GM12878 (cell line): ENCODE measurements around the gene LY6G6D. TPM values are rescaled to one million over a fixed set of nuclear protein-coding genes. Genes with fewer than 3 reads are reported as not detected.

Source experiments
- CHD4 ChIP-seq: fragments of 200-600 bp; sonication (generic); IDR thresholded peaks from 2 replicates; pipeline ENCODE4 v1.6.1; 2016; ENCODE audit warnings: mild to moderate bottlenecking
- ETV6 ChIP-seq, 2 experiments: fragments of 450-650 bp in 1 of 2; IDR thresholded peaks in 1 of 2; conservative IDR thresholded peaks in 1 of 2; 2 replicates each; pipeline ENCODE4 v1.6.1; 2014; ENCODE audit warnings: antibody characterized with exemption in 1 of 2, borderline replicate concordance in 1 of 2, low read depth in 1 of 2, mild to moderate bottlenecking in 1 of 2, moderate library complexity in 1 of 2
- GATAD2B ChIP-seq: fragments of 450-650 bp; conservative IDR thresholded peaks from 2 replicates; pipeline ENCODE4 v1.6.1; 2017; ENCODE audit warnings: low read depth, mild to moderate bottlenecking, moderate library complexity
- HDAC6 ChIP-seq: fragments of 200-600 bp; sonication (generic); IDR thresholded peaks from one replicate; pipeline ENCODE4 v1.8.0; 2017; ENCODE audit warnings: antibody characterized with exemption; ENCODE audit not compliant: unreplicated experiment
- MEF2B ChIP-seq: fragments of 450-650 bp; IDR thresholded peaks from 2 replicates; pipeline ENCODE4 v1.6.1; 2018; ENCODE audit warnings: mild to moderate bottlenecking, moderate library complexity; ENCODE audit not compliant: partially characterized antibody, poor library complexity, severe bottlenecking
- MTA3 ChIP-seq: IDR thresholded peaks from 2 replicates; pipeline ENCODE4 v1.6.1; 2012; ENCODE audit warnings: low read length, inconsistent platforms, borderline replicate concordance
- NFIC ChIP-seq: IDR thresholded peaks from 2 replicates; pipeline ENCODE4 v1.6.1; 2012; ENCODE audit warnings: low read depth, mild to moderate bottlenecking, inconsistent platforms, low read length, moderate library complexity
- NKRF ChIP-seq: fragments of 450-650 bp; conservative IDR thresholded peaks from 2 replicates; pipeline ENCODE4 v1.6.1; 2017; ENCODE audit warnings: mild to moderate bottlenecking, moderate library complexity
- PBX3 ChIP-seq: IDR thresholded peaks from 2 replicates; pipeline ENCODE4 v1.6.1; 2011; ENCODE audit warnings: mild to moderate bottlenecking, low read depth, low read length, moderate library complexity; ENCODE audit not compliant: insufficient replicate concordance
- PML ChIP-seq: IDR thresholded peaks from 2 replicates; pipeline ENCODE4 v1.6.1; 2012; ENCODE audit warnings: low read length, inconsistent platforms
- POLR2A ChIP-seq: IDR thresholded peaks from 2 replicates; pipeline ENCODE4 v1.6.1; 2011; ENCODE audit warnings: low read depth, mild to moderate bottlenecking, low read length
- RAD51 ChIP-seq: fragments of 450-650 bp; IDR thresholded peaks from 2 replicates; pipeline ENCODE4 v1.6.1; 2016; ENCODE audit warnings: moderate library complexity, mild to moderate bottlenecking, inconsistent platforms
- ZNF24 ChIP-seq: fragments of 450-650 bp; IDR thresholded peaks from 2 replicates; pipeline ENCODE4 v1.6.1; 2017; ENCODE audit warnings: antibody characterized with exemption, mild to moderate bottlenecking
- polyA plus RNA-seq, 11 experiments: library from polyadenylated mRNA; depleted of rRNA in 4 of 11; unstranded in 6 of 11; stranded (reverse) in 5 of 11; fragments of >200 nt; fragmentation: Nextera tagmentation in 4 of 11; fragmentation: Illumina TruSeq in 1 of 11; extraction: Ambion mirVana in 4 of 11; extraction: Trizol in 1 of 11; gene quantifications; 1 replicate in 1 of 11; 2 replicates in 10 of 11; pipeline versions ENCODE4 v1.2.1 to v1.2.3, GENCODE V29; 2011 to 2016; ENCODE audit warnings: inconsistent platforms in 2 of 11, missing spikeins in 2 of 11, low read depth in 1 of 11
- total RNA-seq, 4 experiments: library from RNA; depleted of rRNA in 3 of 4; stranded (reverse); fragments of >200 nt in 3 of 4; fragmentation: Illumina TruSeq in 1 of 4; extraction: Trizol in 1 of 4; gene quantifications; 2 replicates each; pipeline versions ENCODE4 v1.2.1 to v1.2.3, GENCODE V29; 2013 to 2021
- TF ChIP-seq, protein P1 (sequence below): fragments of 450-650 bp; IDR thresholded peaks from 2 replicates; pipeline ENCODE4 v1.6.1; 2017; ENCODE audit warnings: mild to moderate bottlenecking
- TF ChIP-seq, protein P2 (sequence below): fragments of 450-650 bp; IDR thresholded peaks from 2 replicates; pipeline ENCODE4 v1.6.1; 2017; ENCODE audit warnings: borderline replicate concordance
- TF ChIP-seq, protein P3 (sequence below): fragments of 450-650 bp; IDR thresholded peaks from 2 replicates; pipeline ENCODE4 v1.6.1; 2016; ENCODE audit warnings: mild to moderate bottlenecking
- TF ChIP-seq, protein P4 (sequence below): fragments of 450-650 bp; IDR thresholded peaks from 2 replicates; pipeline ENCODE4 v1.6.1; 2014; ENCODE audit warnings: mild to moderate bottlenecking
- TF ChIP-seq, protein P5 (sequence below): IDR thresholded peaks from 2 replicates; pipeline ENCODE4 v1.6.1; 2012; ENCODE audit warnings: low read depth, low read length, improper control_type of control experiment

The LY6G6D gene
- total and polyA plus RNA-seq, 10 of the 15 experiments (the other 5 are each of a cell fraction or from before 2014, with no cell fraction given): not detected

DNA sequence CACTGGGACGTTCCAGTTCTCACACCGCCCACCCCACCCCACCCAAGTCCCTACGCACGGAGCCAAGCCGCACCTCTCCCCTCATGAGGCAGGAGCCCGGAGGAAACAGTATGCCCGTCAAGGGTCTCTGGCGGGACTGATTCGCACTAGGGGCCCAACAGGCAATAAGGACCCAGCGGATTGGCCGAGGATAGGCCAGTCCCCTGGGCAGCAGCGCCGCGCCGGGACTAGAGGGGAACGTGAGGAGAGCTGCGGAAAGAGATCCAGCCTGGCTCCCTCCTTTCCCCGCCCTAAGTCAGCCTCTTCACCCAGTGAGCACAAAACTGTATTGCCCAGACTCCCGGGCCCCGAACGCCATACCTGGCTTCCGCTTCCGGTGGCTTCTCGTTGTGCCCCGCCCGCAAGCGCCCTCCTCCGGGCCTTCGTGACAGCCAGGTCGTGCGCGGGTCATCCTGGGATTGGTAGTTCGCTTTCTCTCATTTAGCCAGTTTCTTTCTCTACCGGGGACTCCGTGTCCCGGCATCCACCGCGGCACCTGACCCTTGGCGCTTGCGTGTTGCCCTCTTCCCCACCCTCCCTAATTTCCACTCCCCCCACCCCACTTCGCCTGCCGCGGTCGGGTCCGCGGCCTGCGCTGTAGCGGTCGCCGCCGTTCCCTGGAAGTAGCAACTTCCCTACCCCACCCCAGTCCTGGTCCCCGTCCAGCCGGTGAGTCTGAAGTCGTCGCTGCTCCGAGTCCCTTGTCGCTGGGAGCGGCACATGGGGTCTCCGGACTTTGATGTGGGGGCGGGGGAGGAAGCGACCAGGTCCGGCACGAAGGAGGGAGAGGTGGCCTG, 49.4 kb upstream of the LY6G6D start, which contains the start of gene CSNK2B (continued):
- TF ChIP-seq CHD4 (no peak), PML (peak; percentile 61), GATAD2B (peak; percentile 27; the same call in 1 of the 2 replicates), MEF2B (peak; percentile 40), PBX3 (no peak), POLR2A (peak; percentile 93), NFIC (no peak), ETV6 (conservative IDR thresholded peaks at IDR 0.05 in 1 of 2, IDR thresholded peaks at IDR 0.05 in 1 of 2; ENCODE audit: borderline replicate concordance in 1 of 2, low read depth in 1 of 2) (no peak), NKRF (peak; percentile 63), HDAC6 (no peak), MTA3 (no peak), ZNF24 (no peak), RAD51 (peak; percentile 70)
- TF ChIP-seq, protein P1, sequence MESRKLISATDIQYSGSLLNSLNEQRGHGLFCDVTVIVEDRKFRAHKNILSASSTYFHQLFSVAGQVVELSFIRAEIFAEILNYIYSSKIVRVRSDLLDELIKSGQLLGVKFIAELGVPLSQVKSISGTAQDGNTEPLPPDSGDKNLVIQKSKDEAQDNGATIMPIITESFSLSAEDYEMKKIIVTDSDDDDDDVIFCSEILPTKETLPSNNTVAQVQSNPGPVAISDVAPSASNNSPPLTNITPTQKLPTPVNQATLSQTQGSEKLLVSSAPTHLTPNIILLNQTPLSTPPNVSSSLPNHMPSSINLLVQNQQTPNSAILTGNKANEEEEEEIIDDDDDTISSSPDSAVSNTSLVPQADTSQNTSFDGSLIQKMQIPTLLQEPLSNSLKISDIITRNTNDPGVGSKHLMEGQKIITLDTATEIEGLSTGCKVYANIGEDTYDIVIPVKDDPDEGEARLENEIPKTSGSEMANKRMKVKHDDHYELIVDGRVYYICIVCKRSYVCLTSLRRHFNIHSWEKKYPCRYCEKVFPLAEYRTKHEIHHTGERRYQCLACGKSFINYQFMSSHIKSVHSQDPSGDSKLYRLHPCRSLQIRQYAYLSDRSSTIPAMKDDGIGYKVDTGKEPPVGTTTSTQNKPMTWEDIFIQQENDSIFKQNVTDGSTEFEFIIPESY: no peak
- TF ChIP-seq, protein P2, sequence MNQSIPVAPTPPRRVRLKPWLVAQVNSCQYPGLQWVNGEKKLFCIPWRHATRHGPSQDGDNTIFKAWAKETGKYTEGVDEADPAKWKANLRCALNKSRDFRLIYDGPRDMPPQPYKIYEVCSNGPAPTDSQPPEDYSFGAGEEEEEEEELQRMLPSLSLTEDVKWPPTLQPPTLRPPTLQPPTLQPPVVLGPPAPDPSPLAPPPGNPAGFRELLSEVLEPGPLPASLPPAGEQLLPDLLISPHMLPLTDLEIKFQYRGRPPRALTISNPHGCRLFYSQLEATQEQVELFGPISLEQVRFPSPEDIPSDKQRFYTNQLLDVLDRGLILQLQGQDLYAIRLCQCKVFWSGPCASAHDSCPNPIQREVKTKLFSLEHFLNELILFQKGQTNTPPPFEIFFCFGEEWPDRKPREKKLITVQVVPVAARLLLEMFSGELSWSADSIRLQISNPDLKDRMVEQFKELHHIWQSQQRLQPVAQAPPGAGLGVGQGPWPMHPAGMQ: no peak
- TF ChIP-seq, protein P3, sequence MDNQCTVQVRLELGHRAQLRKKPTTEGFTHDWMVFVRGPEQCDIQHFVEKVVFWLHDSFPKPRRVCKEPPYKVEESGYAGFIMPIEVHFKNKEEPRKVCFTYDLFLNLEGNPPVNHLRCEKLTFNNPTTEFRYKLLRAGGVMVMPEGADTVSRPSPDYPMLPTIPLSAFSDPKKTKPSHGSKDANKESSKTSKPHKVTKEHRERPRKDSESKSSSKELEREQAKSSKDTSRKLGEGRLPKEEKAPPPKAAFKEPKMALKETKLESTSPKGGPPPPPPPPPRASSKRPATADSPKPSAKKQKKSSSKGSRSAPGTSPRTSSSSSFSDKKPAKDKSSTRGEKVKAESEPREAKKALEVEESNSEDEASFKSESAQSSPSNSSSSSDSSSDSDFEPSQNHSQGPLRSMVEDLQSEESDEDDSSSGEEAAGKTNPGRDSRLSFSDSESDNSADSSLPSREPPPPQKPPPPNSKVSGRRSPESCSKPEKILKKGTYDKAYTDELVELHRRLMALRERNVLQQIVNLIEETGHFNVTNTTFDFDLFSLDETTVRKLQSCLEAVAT: 0 out of 2 replicates have a peak, but pooled peaks have one; percentile 13
- TF ChIP-seq, protein P4, sequence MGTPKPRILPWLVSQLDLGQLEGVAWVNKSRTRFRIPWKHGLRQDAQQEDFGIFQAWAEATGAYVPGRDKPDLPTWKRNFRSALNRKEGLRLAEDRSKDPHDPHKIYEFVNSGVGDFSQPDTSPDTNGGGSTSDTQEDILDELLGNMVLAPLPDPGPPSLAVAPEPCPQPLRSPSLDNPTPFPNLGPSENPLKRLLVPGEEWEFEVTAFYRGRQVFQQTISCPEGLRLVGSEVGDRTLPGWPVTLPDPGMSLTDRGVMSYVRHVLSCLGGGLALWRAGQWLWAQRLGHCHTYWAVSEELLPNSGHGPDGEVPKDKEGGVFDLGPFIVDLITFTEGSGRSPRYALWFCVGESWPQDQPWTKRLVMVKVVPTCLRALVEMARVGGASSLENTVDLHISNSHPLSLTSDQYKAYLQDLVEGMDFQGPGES: 0 out of 2 replicates have a peak, but pooled peaks have one; percentile 32
- TF ChIP-seq, protein P5, sequence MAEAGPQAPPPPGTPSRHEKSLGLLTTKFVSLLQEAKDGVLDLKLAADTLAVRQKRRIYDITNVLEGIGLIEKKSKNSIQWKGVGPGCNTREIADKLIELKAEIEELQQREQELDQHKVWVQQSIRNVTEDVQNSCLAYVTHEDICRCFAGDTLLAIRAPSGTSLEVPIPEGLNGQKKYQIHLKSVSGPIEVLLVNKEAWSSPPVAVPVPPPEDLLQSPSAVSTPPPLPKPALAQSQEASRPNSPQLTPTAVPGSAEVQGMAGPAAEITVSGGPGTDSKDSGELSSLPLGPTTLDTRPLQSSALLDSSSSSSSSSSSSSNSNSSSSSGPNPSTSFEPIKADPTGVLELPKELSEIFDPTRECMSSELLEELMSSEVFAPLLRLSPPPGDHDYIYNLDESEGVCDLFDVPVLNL: no peak
